Tongue (tissue), 2 donors: ENCODE results near the gene AAR2. TPM values are rescaled to one million over a fixed set of nuclear protein-coding genes. Genes with fewer than 3 reads are reported as not detected.

Experiments
- DNase-seq: peaks from one replicate; pipeline ENCODE4 v3.0.0-alpha.2; 2015
- total RNA-seq: library from RNA; depleted of rRNA; stranded (reverse); fragments of >200 nt; gene quantifications from one replicate; pipeline ENCODE4 v1.2.3, GENCODE V29; 2014

Gene AAR2
- total RNA-seq, 1 donor from 2014 or later, result 24.3 TPM

DNA sequence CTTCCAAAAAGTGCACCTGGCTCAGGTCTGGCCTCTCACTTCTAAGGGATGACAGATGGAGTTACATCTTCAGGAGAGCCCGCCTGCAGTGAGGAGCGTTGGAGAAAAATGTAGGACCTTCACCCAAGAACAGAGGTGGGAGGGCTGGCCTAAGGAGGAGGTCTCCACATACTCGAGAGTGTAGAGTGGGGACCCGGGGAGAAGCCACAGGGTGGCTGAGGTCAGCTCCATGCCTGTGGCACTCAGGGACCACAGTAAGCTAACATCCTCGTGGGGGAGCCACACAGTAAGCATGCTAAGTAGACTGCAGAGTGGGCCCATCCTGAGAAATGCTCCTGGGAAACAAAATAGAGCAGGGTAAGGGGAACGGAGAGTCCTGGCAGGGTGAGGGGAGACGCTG lies 24.0 kb downstream of the AAR2 start:
- no peak for DNase-seq

DNA sequence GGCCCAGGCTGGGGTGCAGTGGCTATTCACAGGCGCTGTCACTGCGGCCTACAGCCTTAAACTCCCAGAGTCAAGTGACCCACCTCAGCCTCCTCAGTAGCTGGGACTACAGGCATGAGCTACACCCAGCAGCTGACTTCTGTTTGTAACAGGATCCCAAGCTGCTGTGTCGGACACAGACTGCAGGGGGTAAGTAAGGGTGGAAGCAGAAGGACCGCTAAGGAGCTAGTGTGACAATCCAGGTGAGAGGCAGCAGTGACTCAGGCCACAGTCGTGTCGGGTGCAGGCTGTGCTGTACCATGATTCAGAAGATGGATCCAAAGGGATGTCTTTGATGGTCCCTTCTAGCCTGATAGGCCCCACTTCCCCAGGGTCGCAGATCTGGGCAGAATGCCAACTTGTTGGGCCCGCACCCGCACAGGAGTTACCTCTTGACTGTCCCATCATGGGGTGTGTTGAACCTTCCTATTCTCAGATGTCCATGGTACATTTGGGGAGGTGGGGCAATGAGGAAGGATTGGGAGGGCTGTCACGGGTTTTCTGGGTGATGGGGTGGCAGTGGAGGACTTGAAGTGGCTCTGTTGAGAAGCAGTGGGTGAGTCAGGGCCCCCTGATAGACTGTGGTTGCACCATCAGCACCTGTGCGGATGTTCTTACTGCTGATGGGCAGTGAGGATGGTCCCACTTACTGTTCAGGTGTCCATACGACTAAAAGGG lies 25.3 kb downstream of the AAR2 start:
- peak; percentile 31 for DNase-seq

DNA sequence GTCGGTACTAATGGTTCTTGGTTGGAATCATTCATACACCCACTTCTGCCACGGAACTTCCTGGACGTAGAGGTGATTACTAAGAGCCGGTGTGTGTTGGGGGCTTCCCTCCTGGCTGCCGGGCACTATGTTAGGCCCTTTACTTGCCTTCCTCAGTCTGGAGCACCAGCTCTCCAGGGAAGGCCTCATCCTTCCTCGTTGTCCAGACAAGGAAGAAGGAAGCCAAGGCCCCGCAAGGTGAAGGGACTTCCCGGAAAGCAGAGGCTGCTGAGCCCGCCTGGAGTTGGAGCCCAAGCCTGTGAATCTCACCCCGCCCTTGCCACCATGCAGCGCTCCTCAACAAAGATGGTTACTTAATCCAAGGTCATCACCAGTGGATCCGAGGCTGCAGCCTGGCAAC lies 26.2 kb downstream of the AAR2 start:
- DNase-seq, result no peak

DNA sequence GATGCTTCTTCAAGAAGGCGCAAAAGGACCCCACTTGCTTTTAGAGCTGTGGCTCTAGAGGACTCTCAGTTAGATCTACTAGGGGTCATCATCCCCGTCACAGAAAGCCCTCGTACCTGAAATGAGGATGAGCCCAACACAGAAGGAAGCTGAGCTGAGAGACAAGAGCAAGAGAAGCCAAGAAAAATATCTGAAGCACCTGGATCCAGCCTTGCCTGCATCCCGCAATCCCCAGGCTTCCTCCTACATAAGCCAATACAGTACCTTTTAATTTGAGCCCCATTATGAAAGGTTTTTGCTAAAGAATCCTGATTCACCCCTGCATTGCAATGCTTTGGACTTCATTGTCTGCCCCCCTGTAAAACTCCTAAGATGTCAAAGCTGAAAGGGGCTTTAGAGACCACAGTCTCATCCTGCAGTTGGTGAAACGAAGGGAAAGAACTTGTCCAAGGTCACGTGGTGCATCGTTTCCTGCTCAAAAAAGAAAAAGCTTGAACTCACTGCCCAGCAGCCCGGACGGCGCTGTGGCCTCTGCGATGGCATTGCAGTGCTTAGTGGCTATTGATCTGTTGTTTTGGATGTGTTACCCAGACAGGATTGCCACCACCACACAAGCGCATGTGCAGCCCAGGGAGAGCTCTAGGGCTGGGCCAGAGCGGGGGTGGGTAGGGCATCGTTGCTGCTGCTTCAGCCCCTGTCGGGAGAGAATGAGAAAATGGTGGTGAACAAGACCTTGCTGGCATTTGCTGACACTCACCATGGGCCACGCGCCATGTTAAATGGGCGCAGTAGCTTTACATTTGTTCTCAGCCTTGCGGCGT lies 28.4 kb downstream of the AAR2 start:
- no peak for DNase-seq

DNA sequence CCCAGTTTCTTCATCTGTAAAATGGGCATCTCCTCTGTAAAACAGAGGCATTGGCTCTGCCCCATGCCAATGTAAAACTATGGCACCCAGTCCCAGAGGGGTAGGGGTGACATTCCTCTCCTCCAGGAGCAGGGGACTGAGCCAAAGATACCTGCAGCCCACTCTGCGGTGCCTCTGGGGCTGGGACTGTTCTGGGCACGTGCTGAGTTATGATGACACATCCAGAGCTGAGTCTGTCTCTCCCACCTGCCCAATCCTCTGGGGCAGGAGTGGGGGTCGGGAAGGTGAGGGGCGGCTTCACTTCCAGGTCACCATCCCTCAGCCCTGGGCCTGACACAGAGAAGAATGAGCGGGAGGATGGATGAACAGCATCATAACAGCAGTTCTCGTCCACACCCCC lies 29.9 kb downstream of the AAR2 start:
- no peak for DNase-seq

DNA sequence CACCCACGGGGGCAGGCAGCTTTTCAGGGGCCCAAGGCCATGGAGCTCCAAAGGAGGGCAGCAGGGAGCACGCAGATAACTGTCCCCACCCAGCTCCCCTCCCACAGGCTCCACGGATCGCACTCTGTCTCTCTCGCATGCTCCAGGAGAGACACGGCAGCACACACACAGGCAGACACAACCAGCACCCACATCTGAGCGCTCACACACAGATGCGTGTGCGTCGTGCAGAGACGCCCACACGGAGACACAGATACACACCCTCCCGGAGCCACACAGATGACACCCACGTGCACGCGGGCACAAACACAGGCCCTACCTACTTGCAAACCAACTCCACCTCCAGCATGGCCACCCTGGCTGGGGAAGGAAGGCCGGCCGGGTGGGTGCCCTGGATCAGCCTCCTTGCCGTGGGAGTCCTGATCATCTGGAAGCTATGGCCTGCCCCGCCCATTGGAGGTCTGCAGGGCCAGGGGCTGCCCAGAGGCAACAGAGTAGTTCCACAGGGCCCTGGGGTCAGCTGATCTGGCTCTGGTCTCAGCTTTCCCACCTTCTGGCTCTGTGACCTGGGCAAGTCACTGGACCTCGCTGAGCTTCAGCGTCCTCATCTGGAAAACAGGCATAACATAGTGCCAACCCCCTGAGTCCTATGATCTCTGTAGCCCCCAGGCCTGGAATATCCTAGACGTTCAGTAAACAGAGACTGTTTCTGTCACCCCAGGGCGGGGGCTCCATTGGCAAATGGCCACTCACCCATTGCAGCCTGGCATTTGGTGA lies 31.5 kb downstream of the AAR2 start:
- DNase-seq, result peak; percentile 32

DNA sequence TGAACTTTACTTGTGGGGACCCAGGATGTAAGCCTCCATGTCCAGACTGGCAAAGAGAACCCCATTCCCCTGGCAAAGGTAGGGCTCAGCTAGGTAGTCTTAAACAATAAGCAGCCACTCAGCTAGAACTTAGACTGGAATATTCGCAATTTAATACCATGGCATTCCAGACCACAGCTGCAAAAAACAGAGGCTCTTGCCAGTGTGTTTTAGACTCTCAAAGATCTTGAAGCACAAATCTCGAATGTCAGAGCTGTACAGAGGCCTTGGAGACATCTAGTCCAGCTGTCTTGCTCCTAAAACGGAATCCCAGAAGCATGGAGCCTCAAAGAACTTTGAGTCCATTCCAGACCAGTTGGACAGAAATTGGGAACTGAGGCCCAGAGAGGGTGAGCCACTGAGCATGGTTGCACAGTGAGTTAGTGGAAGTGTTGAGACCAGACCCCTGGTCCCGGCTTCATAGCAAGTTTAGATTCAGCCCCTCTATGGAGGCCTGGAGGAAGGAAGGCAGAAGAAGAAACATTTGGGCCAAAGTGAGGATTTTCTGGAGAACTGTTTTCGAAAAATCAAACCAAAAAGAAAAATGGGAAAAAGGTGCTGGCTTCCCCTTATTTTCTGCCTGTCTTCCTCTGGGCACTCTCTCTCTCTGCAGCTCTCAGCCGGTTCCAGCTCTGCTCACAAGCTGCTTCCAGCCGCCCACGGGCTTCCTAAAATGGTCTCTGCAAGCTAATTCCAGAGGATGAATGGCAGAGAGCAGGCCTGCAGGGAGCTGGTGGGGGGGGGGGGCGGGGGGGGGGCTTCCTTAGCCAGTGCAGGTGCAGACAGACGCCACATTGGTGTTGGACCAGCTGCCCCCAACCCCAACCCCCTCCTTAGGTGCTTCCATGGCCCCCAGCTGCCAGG lies 32.4 kb downstream of the AAR2 start:
- peak; percentile 77 for DNase-seq

DNA sequence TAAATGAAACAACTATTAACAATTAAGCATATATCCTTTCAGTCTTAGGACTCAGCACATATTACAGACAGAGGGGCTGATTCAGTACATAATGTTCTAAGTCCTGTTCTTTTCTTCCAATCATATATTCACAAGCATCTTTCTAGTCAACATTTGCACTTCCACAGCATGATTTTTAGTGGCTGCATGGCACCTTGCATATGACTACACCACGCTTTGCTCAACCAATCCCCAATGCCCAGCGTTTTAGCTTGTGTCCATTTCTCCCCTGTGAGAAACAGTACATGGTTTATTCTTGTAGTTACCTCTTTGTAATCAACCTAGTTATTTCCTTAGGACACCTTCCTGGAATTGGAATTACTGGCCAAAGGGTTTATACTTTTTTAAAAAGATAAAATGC lies 33.2 kb downstream of the AAR2 start:
- no peak for DNase-seq

DNA sequence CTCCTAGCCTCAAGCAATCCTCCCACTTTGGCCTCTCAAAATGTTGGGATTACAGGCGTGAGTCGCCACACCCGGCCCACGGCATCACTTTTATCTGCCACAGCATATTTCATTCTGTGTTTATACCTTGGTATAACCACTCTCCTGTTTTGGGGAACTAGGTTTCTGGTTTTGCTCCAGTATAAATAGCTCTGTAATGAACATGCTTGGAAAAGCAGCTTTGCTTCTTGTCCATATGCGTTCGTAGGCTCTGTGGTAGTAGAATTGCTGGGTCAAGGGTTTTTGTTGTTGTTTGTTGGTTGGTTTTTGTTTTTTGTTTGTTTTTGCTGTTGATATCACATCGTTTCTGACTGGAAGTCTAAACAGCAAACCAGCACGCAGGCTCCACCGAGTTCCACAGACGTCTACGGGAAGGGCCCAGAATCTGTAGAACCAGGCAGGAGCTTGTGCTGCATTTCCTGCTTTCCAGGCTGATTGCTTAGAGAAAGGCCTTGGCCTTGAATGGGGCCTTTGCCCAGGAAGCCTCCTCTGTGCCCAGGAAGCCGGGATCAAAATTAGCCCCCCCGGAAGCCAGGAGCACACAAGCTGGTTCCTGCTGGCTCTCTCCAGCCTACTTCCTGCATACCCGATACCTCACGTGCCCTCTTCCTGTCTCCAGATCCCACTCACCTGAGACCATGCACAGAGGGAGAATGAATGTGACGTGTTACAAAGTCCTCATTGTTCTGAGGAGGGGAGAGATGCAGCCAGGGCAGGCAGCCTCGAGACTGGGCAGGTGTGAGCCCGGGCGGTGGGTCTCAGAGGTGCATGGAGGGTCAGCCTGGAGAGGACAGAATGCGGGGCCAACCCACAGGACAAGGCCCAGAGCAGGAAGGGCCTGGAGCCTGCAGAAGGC lies 34.7 kb downstream of the AAR2 start:
- DNase-seq, result no peak

DNA sequence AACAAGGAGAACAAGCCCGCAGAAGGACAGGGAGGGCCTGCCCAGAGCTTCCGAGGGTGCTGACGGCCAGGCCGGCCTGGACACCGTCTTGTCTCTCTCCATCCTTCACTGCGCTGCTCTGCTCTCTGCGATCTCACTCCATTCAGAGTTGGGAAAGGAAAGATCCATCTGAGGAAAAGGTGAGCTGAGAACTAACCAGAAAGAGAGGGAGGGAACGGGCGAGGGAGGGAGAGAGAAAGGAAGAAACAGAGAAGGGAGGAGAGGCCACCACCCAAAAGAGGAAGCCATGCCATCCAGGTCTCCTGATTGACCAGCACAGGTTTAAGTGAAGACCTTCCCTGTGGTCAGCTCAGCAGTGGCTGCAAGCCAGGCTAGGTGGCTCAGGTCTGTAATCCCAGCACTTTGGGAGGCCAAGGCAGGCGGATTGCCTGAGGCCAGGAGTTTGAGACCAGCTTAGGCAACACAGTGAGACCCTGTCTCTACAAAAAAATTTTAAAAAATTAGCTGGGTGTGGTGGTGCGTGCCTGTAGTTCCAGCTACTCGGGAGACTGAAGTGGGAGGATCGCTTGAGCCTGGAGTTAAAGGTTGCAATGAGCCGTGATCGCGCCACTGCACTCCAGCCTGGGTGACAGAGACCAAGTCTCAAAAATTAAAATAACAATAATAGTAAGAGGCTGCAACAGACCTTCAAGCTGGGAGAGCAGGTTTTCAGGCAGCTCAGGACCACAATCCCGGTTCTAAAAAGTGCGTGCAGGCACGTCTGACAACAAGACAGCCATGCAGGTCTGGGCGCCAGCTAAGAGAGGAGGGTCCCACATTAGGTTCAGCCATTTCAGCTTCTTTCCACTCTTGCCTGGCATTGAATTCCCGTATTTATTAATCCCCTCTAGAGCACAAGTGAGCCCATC lies 35.6 kb downstream of the AAR2 start:
- no peak for DNase-seq

DNA sequence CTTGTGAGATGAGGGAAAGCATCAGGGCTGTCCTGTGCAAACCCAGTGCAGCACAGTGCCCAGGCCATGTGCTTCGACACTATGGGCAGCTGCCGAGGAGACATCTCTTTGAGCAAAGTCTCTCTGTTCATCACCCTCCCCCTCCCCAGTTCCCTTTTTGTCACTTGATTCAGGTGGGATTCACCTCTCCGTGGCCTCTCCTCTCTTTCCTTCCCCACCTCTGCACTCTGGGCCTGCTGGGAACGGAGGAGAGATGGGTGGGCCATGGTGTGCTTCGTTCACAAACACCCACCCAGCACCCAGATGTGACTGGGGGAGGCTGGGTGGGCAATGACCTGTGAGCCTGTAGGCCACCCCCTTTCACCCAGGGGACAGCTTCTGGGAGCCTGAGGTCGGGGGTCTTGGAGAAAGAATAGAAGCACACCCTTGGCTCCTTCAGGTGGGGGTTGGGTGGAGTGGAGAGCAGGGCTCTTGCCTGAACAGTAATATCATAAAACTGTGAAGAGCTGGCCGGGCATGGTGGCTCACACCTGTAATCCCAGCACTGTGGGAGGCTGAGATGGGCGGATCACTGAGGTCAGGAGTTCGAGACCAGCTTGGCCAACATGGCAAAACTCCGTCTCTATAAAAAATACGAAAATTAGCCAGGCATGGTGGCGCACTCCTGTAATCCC lies 36.4 kb downstream of the AAR2 start:
- DNase-seq, result no peak

DNA sequence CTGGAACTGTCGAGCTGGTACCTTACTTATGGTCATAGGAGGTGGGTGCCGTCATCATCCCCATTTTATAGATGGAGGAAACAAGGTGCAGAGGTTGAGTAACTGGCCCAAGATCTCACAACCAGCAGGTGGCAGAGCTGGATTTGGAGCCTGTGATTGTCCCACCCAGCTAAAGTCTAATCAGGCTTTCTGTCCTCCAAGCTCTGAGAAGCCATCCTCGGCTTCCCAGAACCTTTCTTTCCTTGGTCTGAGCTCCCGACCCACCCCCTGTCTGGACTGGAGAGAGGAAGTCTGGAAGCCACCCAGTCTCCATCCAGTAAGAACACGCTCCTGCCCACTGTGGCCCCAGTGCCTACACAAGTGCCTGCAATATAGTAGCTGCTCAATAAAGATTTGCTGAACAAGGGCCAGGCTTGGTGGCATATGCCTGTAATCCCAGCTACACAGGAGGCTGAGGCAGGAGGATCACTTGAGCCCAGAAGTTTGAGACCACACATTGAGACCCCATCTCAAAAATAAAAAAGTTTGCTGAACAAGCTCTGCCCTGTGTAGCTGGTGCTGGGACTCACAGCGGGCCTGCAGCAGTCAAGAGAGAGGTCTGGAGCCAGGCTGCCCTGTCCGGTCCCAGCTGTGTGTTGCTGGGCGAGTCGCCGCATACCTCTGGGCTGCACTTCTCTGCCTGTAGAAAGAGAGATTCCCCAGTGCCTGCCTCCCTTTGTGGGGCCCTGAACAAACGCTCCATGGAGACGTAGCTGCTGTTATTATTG lies 37.3 kb downstream of the AAR2 start:
- DNase-seq, result no peak

DNA sequence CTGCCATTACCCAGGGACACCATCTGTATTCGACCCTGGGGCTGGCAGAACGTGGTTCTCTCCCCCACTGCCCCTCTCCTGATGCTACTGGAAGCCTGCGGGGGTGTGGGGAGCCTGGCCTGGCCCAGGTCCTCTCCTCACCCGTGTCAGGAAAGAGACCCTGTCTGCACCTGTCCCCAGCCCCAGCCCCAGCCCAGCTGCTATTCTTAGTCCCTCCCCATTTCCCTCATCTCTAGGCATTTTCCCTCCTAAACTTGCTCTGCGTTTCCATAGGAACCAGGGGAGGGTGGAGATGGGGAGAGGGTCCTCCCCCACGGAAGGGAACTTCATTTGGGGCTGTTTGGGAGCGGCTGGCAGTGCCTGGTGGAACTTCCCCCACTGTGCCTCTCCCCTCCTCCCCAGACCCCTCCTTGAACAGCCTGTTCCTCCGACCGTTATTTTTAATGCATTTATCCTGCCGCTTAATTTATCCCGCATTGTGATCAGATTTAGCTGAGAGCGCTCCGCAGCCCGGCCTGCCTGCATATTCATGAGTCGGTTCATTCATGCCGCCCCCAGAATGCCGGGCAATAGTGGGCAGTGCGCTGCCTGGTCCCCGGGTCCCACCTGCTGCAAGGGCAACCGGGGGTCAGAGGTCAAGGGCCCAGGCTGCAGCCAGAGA lies 38.0 kb downstream of the AAR2 start:
- DNase-seq, result peak; percentile 19

DNA sequence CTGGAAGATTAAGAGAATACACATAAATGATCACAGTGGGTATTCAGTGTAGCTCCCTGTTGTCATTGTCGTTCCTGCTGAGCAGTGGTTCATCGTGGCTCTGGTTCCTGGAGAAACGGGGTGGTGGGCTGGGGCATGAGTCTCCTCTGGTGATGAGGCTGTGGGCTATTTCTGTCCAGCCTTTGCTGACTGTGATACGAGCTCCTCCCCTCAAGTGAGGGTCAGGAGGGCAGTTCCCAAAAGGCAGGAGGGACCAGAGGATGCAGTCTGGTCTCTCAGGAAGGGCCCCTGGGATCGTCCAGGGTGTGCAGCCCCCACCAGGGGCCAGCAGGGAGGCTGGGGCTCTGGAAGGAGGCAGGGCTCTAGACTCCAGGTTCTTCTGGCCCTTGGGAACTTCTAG lies 38.7 kb downstream of the AAR2 start:
- no peak for DNase-seq

DNA sequence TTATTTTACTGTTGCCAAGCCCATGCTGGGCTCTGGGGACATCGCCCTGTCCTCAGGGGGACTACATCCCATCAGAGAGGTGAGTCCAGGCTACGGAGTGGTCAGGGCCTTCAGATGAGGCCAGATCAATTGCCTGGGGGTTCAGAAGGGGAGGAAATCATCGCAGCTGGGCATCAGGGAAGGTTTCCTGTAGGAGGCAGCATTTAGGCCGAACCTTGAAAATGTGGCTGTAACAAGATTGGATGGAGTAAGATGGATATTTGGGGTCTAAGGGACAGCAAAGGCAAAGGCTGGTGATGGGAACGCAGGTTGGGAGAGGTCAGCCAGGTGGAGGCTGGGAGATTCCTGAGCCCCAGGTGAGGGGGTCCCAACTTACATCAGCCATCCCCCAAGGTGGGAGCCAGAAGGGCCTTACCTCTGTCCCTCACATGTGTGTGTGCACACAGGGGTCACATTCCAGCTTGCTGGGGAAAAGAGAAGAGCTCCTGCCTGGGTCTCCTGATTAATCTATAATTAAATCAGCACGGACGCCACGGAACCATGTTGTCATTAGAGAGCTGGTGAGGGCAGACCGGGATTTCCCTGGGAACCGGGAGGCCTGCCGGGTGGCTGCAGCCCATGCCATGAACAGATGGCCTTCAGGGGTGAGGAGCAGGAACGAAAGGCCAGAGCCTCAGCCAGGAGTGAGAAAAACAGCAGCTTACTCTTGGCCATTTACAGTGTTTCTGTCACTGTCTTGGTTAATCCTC lies 39.3 kb downstream of the AAR2 start:
- DNase-seq, result no peak

DNA sequence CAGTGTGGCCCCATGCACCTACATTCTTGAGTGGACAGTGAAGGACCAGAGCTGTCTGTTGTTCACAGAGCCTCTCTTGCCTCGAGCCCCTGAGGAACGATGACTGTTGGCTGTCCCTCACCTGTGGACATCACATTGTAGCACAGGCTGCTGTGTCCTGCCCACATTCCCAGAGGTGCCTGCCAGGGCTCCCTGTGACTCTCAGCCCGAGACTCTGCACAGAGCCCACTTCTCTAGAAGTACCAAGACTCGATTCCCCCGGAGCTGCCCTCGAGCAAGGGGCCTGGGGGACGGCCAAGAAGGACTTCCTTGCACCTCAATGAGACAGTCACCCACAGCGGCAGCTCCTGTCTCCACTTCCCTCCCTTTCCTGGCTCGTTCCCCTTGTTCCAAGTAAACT lies 41.3 kb downstream of the AAR2 start:
- DNase-seq, result no peak

DNA sequence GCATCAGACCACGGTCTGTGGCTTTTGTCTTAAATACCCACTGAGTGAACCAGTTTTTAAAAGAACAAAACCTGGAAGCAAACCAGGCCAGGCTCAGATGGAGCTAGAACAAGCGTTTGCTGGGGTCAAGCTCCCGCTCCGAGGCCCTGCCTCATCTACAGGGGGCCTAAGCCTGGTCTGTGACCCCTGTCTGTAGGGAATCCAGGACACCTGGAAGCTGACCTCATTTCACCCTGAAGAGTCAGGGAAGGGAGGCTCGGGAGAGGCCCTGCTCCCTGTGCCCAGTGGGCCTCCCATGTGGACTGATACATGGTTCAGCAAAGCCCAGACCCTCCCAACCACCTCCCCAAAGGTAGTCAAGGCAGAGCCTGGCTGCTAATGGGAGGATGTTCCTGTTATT lies 43.1 kb downstream of the AAR2 start:
- DNase-seq, result no peak
